Breast epithelium (tissue), 3 donors: ENCODE measurements around the gene PRRT1.
"Not testable (repeated sequence)": the region's sequence is repeated elsewhere in the genome, so short reads cannot be mapped to it uniquely, and the experiment has no call there.

Source experiments
- POLR2A ChIP-seq: fragments of 450-650 bp; IDR thresholded peaks from one replicate; pipeline ENCODE4 v1.6.1; 2016; ENCODE audit warnings: antibody characterized with exemption, mild to moderate bottlenecking, moderate library complexity
- POLR2AphosphoS5 ChIP-seq, 3 donors: sonication (generic); formaldehyde crosslinking; IDR thresholded peaks; one replicate each; pipeline ENCODE4 v1.6.1; 2017; ENCODE audit warnings: antibody characterized with exemption in 3 of 3

DNA sequence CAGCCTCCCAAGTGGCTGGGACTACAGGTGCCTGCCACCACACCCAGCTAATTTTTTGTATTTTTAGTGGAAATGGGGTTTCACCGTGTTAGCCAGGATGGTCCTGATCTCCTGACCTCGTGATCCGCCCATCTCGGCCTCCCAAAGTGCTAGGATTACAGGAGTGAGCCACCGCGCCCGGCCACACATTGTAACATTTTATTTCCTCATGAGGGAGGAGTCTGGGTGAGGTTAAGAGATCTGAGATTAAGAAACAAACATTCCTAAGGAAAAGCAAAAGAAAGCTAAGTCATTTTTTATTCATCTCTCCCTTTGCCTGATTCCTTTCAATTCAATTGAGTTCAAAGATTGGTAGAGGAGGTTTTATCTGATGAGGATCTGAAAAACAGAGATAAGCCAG, 7.5 kb downstream of the PRRT1 start:
- not testable (repeated sequence) for TF ChIP-seq POLR2AphosphoS5 (IDR thresholded peaks at IDR 0.05); POLR2A
